Mesodermal cell (in vitro differentiated cells): ENCODE measurements around the gene CORO2B.

Experiments used
- H3K27ac ChIP-seq: 2 replicates; pipeline ENCODE4 v1.7.0; 2013; ENCODE audit warnings: mild to moderate bottlenecking, low read depth, low read length, moderate library complexity; ENCODE audit not compliant: severe bottlenecking
- H3K36me3 ChIP-seq: 2 replicates; pipeline ENCODE4 v1.7.1; 2013; ENCODE audit warnings: mild to moderate bottlenecking, low read length, moderate library complexity; ENCODE audit not compliant: control insufficient read depth, insufficient read depth
- H3K4me1 ChIP-seq: one replicate; pipeline ENCODE4 v1.7.1; 2013; ENCODE audit warnings: mild to moderate bottlenecking, low read length; ENCODE audit not compliant: insufficient read depth, control insufficient read depth, poor library complexity, severe bottlenecking
- H3K4me3 ChIP-seq: 2 replicates; pipeline ENCODE4 v1.7.0; 2013; ENCODE audit warnings: low read length, control low read depth, mild to moderate bottlenecking; ENCODE audit not compliant: insufficient read depth, poor library complexity, severe bottlenecking; ENCODE audit errors: extremely low read depth
- H3K9me3 ChIP-seq: 2 replicates; pipeline ENCODE4 v1.7.1; 2013; ENCODE audit warnings: mild to moderate bottlenecking, low read length, moderate library complexity; ENCODE audit not compliant: control insufficient read depth
- WGBS, 2 experiments: methylation state at CpG; one replicate each; pipeline ENCODE4 v1.1.5; 2013; ENCODE audit warnings: missing lambda C conversion rate in 2 of 2; ENCODE audit not compliant: insufficient coverage in 2 of 2; 5-methylcytosine and 5-hydroxymethylcytosine counted together

Gene CORO2B

GRCh38 chr15:68593341-68593740, 14.5 kb downstream of the CORO2B start:
- H3K4me3 ChIP-seq: no peak overlapping the region
- H3K9me3 ChIP-seq: no peaks in the 10 kb centered on the region
- H3K36me3 ChIP-seq: no peaks in the 10 kb centered on the region
- 50 to 88% methylated on average over 1 of the region's 1 CpG for WGBS, 2 experiments
- H3K4me1 ChIP-seq: peaks cover 36% of the 10 kb centered on the region
- H3K27ac ChIP-seq: no peak overlapping the region

GRCh38 chr15:68593828-68594532, 15.2 kb downstream of the CORO2B start:
- Histone ChIP-seq H3K9me3 (no peaks in the 10 kb centered on the region), H3K4me1 (peaks cover 36% of the 10 kb centered on the region), H3K36me3 (no peaks in the 10 kb centered on the region), H3K4me3 (no peak overlapping the region), H3K27ac (no peak overlapping the region)
- WGBS, 2 experiments: 89 to 95% methylated on average over 4 of the region's 5 CpGs

GRCh38 chr15:68594533-68595259, 15.9 kb downstream of the CORO2B start:
- no peaks in the 10 kb centered on the region for H3K36me3 ChIP-seq
- H3K4me1 ChIP-seq: peaks cover 37% of the 10 kb centered on the region
- no peak overlapping the region for H3K27ac ChIP-seq
- H3K4me3 ChIP-seq: no peak overlapping the region
- H3K9me3 ChIP-seq: no peaks in the 10 kb centered on the region
- 82 to 88% methylated on average over 6 of the region's 6 CpGs for WGBS, 2 experiments

GRCh38 chr15:68595260-68595564, 16.4 kb downstream of the CORO2B start:
- Histone ChIP-seq H3K4me3 (no peak overlapping the region), H3K27ac (no peak overlapping the region), H3K4me1 (peaks cover 37% of the 10 kb centered on the region), H3K36me3 (no peaks in the 10 kb centered on the region), H3K9me3 (no peaks in the 10 kb centered on the region)
- 88 to 91% methylated on average over 3 of the region's 3 CpGs for WGBS, 2 experiments

GRCh38 chr15:68595761-68596160, 17.0 kb downstream of the CORO2B start:
- H3K4me3 ChIP-seq: no peak overlapping the region
- H3K36me3 ChIP-seq: no peaks in the 10 kb centered on the region
- no peaks in the 10 kb centered on the region for H3K9me3 ChIP-seq
- peaks cover 38% of the 10 kb centered on the region for H3K4me1 ChIP-seq
- no peak overlapping the region for H3K27ac ChIP-seq
- WGBS, 2 experiments: 75 to 87% methylated on average over 9 to 14 of the region's 17 CpGs

- no peaks in the 10 kb centered on the region for H3K36me3 ChIP-seq
- H3K4me1 ChIP-seq: peaks cover 34% of the 10 kb centered on the region
- H3K4me3 ChIP-seq: no peak overlapping the region
- no peak overlapping the region for H3K27ac ChIP-seq
- WGBS, 2 experiments: 87 to 100% methylated on average over 4 to 6 of the region's 9 CpGs
- no peaks in the 10 kb centered on the region for H3K9me3 ChIP-seq
Observed at GRCh38 chr15:68596691-68597090, 17.9 kb downstream of the CORO2B start.

GRCh38 chr15:68597581-68597980, 18.8 kb downstream of the CORO2B start:
- WGBS, 2 experiments: 86 to 88% methylated on average over 2 to 5 of the region's 5 CpGs
- Histone ChIP-seq H3K27ac (no peak overlapping the region), H3K36me3 (no peaks in the 10 kb centered on the region), H3K4me3 (no peak overlapping the region), H3K9me3 (no peaks in the 10 kb centered on the region), H3K4me1 (peaks cover 34% of the 10 kb centered on the region)

GRCh38 chr15:68598171-68599152, 19.7 kb downstream of the CORO2B start:
- WGBS, 2 experiments: 96% methylated on average over 11 of the region's 14 CpGs
- no peak overlapping the region for H3K4me3 ChIP-seq

GRCh38 chr15:68599153-68599545, 20.4 kb downstream of the CORO2B start:
- Histone ChIP-seq H3K9me3 (no peaks in the 10 kb centered on the region), H3K36me3 (no peaks in the 10 kb centered on the region), H3K4me3 (no peak overlapping the region), H3K4me1 (peaks cover 33% of the 10 kb centered on the region), H3K27ac (peak overlapping the region; percentile 68)
- 66 to 83% methylated on average over 4 to 5 of the region's 6 CpGs for WGBS, 2 experiments

More at GRCh38 chr15:68598171-68599152, 19.7 kb downstream of the CORO2B start:
- peaks cover 34% of the 10 kb centered on the region for H3K4me1 ChIP-seq
- H3K27ac ChIP-seq: peak overlapping the region; percentile 68
- no peaks in the 10 kb centered on the region for H3K9me3 ChIP-seq
- H3K36me3 ChIP-seq: no peaks in the 10 kb centered on the region

- peak overlapping the region; percentile 68 for H3K27ac ChIP-seq
- peaks cover 29% of the 10 kb centered on the region for H3K4me1 ChIP-seq
- no peak overlapping the region for H3K4me3 ChIP-seq
- 23 to 28% methylated on average over 6 to 7 of the region's 7 CpGs for WGBS, 2 experiments
- H3K9me3 ChIP-seq: no peaks in the 10 kb centered on the region
- H3K36me3 ChIP-seq: no peaks in the 10 kb centered on the region
Observed at GRCh38 chr15:68599560-68600071, 20.8 kb downstream of the CORO2B start.
